ENCODE data around the gene LYG2.

DNA sequence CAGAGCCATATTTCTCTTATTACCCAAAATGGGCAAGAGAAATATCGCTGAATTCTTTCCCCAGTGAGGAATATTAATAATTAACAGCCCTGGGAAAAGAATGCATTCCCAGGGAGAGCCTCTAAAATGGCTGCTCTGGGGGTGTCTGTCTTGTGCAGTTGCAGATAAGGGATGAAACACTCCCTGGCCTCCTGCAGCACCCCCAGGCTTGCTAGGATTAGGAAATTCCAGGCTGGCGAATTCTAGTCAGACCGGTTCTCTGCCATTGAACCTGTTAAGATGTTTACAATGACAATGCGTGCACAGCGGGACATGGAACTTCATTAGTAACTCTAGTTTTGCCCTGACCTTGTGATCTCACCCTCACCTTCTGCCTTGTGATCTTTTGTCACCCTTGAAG, 50.0 kb downstream of the LYG2 start:
- TF ChIP-seq POLR2AphosphoS5 (IDR thresholded peaks at IDR 0.05; ENCODE audit: low read depth, low read length) (no peak), POLR2A (IDR thresholded peaks at IDR 0.05; ENCODE audit: low read depth, low read length) (no peak), TAF1 (IDR thresholded peaks at IDR 0.05; ENCODE audit: low read depth, low read length) (no peak), SPI1 (IDR thresholded peaks at IDR 0.05; ENCODE audit: low read depth, low read length) (no peak)
